NCI-H510A (cell line): Measurements from ENCODE around the gene MED12L.
"Not testable (repeated sequence)": the region's sequence is repeated elsewhere in the genome, so short reads cannot be mapped to it uniquely, and the experiment has no call there.

Experiments
- DNase-seq: peaks from one replicate; lab custom pipeline; 2025; lab: John Stamatoyannopoulos, UW

Gene MED12L, protein sequence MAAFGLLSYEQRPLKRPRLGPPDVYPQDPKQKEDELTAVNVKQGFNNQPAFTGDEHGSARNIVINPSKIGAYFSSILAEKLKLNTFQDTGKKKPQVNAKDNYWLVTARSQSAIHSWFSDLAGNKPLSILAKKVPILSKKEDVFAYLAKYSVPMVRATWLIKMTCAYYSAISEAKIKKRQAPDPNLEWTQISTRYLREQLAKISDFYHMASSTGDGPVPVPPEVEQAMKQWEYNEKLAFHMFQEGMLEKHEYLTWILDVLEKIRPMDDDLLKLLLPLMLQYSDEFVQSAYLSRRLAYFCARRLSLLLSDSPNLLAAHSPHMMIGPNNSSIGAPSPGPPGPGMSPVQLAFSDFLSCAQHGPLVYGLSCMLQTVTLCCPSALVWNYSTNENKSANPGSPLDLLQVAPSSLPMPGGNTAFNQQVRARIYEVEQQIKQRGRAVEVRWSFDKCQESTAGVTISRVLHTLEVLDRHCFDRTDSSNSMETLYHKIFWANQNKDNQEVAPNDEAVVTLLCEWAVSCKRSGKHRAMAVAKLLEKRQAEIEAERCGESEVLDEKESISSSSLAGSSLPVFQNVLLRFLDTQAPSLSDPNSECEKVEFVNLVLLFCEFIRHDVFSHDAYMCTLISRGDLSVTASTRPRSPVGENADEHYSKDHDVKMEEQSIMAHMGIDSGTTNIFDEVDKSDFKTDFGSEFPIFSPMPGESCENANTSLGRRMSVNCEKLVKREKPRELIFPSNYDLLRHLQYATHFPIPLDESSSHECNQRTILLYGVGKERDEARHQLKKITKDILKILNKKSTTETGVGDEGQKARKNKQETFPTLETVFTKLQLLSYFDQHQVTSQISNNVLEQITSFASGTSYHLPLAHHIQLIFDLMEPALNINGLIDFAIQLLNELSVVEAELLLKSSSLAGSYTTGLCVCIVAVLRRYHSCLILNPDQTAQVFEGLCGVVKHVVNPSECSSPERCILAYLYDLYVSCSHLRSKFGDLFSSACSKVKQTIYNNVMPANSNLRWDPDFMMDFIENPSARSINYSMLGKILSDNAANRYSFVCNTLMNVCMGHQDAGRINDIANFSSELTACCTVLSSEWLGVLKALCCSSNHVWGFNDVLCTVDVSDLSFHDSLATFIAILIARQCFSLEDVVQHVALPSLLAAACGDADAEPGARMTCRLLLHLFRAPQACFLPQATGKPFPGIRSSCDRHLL (N-terminal part only)

DNA sequence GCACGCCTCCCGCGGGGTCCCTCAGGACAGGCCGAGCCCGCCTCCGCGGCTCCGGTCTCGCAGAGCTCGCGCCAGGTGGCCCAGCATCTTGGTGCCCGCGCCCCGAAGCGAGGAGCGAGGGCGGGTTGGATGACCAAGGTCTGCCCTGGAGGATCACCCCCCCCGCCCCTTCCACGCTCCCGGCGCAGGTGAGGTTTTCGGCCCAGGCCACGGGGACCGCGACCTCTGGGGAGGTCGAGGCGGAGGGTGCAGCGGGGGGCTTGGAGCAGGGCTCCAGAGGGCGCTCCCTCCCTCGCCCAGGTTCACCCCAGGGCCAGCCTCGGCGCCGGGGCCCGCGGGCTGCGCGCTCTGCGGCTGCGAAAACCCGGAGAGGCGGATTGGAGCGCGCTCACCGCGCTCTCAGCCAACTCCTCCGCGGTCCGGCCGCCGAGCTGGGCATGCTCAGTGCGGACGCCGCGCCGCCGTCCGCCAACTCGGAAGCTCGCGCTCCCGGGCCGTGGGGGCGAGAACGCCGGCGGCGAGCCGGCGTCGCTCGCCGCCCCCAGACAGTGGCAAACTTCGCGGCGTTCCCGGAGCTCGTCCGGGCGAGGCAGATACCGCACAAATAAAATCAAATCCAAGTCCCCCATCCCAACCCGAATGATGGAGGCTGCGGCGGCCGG, at the start of gene MED12L:
TSS of gene MED12L (plus strand) at position 438 of the 662 bp plus-strand sequence. CDS start 1,263 bp downstream, outside the sequence.
- DNase-seq: peak; percentile 75

DNA sequence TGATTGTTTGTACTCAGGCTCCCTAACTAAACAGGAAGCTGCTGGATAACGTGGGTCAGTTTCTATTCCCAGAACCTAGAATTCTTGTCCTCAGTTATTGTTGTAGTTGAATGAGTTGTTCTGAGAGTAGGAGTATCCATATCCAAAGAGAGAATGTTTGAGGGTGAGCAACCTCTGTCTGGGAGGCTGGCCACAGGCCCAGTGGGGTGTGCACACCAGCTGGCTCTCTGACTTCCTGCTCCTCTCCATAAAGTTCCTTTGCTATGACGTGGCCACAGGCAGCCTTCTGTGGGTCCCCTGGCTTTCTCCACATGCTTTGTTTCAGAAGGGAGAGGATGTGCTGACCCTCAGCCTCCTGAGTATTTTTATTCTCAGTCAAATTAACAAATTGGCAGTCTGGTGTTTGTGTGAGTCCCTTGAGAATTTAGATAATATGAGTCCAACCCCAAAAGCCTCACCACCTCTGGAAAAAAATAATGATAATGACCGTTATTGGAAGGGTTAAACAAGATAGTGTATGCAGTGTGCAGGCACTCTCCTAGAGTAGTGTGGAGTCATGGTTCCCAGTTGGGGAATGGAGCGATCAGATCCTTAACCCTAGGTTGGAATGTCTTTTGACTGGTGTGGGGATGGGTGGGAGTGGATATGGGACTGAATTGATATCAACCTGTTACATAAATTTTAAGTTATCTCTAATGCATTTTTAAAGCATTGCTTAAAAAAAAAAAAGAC, 47.6 kb upstream of the MED12L start:
- DNase-seq: no peak

DNA sequence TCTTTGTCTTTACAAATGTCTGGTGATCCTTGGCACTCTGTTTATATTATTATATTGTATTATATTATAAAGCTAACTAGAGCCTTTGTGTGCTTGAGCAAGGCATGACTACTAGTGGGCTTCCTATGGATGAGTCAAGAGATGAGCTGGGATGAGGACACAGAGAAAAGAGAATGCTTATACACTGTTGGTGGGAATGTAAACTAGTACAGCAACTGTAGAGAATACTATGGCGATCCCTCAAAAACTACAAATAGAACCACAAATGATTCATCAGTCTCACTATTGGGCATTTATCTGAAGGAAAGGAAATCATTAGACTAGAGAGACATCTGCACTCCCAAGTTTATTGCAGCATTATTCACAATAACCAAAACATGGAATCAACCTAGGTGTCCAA, 40.8 kb upstream of the MED12L start:
- no peak for DNase-seq

DNA sequence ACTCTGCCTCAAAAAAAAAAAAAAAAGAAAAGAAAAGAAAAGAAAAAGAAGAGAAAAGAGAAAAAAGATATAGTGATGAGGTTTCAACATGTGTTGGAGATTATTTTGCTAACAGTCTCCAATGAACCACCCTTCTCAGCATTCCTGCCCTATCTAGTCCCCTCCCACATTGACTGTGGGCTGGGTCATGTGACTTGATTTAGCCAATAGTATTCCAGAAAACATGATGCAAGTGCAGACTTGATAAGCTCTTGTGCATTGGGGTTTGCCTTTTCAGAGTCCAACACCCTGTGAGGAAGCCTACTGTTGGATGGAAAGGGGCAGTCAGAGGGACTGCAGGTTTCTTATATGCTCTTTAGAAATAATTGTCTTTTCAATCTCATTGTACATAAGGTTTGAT, 37.8 kb upstream of the MED12L start:
- no peak for DNase-seq

DNA sequence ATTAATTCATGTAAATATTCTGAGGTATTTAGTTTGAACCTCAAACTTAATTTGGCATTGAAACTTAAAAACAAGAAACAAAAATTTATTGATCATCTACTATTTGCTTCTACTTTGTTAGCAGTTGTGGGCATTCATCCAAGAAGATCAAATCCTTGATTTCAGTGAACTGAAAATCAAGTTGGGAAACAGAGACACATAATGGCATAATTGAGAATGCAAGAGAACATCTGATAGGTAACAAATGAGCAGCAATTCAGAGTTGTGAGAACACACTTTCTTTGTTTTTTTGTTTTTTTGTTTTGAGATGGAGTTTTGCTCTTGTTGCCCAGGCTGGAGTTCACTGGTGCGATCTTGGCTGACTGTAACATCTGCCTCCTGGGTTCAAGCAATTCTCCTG, 33.9 kb upstream of the MED12L start:
- no peak for DNase-seq

DNA sequence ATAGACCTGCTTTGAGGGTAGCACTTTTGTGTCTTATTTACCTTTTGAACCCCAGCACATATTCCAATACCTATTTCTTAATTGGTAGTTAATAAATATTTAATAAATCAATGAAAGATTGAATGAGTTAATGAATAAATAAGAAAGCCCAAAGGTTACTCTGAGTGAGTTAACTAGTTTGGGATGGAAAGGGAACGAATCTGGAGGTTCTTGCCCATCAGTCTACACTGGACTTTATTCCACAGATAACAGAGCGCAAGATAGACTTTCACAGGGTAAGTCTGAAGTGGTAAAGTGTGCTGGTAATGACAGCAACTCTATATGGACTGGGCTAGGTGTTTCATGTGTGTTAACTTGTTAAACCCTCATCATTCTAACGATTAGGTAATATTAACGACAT, 33.1 kb upstream of the MED12L start:
- DNase-seq: no peak

DNA sequence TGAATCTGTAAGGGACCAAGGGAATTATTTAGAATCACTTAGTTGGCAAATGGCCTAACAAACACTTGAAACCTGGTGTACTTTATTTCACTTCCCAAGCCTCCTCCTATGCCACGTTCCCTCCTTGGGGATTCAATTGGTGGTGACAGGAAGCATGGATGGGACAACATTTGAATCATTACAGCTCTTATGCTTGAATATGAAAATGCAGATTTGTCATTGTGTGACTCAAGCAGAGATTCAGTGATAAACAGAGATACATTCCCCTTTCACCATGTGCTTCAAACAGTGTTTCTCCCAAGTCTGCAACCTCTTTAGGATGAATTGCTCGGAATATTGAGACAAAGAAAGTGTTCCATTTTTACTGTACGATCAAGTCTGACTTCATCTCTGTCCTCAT, 32.7 kb upstream of the MED12L start:
- no peak for DNase-seq

DNA sequence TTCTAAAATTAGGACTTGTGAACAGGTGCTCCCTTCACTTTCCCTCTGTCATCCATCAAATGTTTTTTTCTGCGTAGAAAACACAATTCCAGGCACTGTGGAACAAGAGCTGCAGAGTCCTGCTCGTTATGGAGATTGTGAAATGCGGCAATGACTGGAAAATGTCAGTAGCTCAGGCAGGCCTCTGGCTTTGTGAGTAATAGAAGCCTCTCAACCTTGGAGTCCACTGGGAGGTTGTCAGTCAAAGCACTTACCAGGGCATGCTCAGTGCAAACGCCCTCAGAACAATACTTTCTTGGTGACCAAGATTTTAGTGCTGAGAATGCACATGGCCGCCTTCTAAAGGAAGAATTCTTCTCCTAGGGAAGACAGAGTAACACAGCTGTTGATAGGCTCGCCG, 26.7 kb upstream of the MED12L start:
- no peak for DNase-seq

DNA sequence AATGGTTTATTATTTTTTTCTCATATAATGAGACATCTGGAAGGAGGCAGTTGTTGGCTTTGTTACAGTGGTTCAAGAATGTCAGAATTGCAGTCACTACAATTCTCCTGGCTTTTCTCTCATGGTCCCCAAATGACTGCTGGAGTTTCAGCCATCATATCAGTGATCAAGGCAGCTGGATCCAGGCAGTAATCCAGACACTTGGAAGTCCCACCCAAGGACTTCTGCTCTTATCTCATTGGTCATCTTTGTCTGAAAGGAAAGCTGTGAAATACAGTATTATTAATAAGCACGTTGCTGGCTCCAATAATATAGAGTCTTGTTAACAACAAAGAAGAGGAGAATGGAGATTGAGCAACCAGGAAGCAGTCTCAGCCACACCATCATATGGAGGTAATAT, 22.9 kb upstream of the MED12L start:
- no peak for DNase-seq

DNA sequence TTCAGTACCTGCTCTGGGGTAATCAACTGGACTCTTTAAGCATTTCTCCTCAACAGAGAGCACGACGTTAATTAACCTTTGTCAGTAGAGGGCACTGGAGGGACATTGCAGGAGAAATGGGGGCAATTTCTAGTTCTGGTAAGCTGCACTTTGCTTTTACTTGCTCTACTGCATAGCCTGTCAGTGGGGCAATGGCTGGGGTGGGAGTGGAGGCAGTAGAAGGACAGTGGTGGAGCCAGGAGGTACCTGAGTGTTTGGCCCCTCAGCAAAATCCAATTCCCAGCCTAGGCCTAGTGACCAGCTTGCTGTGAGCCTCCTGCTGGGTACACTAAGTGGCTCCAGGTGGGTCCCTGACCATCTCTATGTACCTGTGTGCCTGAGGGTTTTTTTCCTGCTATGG, 18.3 kb upstream of the MED12L start:
- no peak for DNase-seq

DNA sequence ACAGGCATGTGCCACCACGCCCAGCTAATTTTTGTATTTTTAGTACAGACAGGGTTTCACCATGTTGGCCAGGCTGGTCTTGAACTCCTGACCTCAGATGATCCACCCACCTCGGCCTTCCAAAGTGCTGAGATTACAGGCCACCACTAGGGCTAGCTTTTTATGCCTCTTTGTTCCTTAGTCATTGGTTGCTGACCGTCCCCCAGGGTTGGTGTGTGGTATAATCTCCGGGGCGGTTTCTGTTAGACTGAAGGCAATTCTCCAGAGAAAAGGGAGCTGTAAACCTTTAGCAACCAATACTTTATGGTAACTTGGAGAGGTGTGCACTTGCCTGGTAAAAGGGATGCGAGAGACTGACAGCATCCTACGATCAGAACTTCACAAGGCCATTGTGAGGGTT, 12.6 kb upstream of the MED12L start:
- DNase-seq: not testable (repeated sequence)

DNA sequence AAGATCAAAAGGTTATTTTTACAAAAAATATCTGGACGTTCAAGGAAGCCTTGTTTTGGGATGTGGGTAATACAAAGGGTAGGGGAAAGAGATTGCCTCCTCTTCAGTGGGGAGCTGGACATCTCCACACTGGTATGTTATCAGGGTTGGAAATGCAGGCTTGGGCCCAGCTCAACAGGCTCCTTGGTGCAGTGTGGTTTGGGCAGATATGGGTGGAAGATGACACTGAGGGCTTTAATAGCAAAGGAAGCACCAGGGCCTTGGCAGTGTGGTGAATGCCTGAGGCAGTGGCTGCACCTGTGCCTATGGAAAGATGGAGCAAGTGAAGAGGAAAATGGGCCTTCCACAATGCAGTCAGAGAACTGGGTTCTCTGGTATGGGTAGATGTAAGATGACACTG, 11.2 kb upstream of the MED12L start:
- no peak for DNase-seq

DNA sequence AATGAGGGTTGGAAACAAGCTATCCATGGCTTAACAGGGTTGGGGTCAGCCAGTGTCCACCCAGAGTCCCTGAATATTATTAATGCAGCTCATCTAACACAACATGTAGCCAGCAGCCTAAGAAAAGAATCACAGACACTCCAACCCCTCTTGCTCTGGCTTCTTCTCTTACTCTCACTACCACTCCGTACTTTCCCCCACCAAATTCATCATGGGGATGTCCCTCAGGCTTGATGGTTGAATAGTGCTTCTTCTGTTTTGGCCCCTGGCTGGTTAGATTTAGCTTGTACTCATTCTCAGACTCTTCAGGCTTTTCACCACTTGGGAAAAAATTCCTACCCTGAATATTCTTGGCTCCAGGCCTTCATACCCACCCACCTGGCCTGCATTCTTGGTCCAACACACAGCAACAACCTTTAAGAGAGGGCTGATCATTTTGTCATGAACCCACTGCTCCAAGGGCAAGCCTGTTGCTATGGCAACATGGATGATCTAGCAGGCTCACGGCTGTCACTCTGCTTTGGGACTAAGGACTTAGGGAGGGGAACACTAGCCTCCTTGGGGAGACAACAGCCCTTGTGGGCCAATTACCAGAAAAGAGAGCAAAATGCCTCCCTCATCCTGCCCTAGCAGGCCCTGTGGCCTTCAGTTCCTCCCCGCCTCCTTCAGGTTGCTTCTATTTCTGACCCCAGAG, 9.4 kb upstream of the MED12L start:
- DNase-seq: no peak

DNA sequence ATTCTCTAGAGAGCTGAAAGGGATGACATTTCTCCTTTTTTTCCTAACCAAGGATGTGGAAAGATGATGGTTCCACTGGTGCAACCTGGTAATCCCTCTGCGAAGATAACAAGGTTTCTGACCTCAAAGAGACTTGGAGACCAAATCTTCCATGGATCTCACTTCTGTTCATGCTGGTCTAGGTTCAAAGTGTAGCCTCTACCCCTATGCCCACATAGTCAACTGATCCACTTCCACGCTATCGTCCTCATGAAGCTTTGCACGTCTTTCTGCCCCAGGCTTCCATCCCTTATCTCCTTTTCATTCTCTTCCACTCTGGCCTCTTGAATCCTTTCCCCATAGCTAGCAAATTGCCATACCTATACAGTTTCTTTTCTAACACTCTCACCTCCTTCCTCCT, 8.8 kb upstream of the MED12L start:
- DNase-seq: no peak

DNA sequence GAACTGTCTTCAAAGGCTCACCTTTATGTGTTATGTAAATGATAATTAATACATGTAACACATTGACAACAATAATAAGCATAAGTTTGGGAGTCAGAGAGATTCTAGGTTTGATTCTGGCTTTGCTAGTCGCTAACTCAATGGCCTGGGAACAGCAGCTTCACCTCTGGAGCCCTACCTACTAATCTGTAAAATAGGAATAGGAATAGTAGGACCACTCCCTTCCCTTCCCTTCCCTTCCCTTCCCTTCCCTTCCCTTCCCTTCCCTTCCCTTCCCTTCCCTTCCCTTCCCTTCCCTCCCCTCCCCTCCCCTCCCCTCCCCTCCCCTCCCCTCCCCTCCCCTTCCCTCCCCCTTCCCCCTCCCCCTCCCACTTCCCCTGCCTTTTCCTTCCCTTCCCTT, 4.4 kb upstream of the MED12L start:
- DNase-seq: not testable (repeated sequence)

DNA sequence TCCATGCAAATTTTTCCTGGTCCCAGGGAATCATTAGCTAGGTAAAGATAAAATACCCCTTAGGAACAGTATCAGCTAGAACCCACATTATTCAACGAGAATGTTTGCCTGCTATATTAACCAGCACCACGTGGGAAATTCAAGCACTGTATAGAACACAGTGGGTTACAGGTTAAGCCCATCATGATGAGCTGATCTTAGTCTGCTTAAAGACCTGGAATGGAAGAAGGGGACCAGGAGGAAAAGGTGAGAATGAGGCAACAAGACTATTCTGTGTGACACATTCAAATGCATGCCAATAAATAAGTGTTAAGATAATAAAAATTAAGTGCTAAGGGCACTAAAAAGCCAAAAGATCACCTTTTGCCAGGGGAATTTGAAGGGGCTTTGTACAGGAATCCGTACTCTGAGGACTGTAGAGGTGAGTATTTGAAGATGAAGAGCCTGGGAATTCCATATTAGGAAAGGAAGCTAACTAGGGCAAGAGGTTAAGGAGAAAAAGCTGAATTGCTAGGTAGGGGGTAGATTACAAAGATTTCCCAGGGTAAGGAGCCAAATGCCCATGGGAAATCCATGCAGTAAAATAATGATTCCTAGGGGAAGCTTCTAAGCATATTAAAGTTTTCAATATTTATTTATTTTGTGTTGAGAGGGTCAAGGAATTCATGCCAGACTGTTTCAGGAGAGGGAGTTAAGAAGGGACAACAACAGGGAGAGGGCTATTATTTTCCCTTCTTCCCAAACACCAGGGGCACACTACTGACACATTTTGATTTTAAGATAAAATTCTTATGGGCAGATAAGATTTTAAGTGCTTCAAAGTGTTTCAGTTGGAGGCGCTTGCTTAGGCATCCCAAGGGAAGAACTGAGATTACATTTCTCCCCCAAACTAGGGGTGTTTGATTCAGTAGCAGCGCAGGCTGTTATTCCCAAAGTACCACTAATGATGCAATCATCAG, 2.3 kb upstream of the MED12L start:
- DNase-seq: no peak

DNA sequence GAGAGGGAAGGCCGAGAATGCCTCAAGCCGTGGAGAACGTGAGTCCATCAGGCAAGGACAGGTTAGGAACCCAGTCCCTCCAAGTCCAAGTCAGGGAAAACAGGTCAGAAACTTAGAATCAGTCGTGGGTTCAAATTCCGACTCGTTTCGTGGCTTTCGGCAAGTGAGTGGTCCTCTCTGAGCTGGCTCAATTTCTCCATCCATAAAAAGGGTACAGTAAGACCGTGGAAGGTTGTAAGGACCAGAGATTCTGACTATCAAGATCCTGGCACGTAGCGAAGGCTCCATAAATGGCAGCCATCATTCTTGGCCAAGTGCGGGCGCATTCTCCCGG, 604 bp upstream of the MED12L start:
- no peak for DNase-seq

DNA sequence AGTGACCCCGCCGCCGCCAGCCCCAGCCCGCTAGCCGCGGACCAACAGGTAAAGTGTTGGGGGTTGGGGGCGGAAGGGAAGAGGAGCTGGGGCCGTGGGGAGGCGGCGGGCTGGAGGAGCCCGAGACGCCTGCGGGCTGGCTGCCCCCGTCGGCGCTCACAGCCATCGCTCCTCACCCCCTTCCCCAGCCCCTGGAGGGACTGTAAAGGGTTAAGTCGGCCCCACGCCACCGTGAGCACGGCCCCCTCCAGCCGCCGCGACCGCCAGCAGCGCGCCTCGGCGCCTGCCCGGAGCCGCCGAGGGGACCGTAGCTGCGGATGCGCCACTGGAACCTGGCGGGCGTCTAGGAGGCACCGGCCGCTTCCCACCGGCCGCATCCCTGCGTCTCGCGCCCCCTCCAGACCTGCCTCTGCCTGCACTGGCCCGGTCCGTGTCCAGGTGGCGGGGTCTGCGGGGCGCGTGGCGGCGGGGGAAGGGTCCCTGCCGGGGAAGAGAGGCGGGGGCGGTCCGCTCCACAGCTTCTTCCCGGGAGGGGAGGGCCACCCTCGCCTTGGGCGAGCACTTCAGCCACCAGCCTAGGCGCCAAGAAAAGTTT, 522 bp downstream of the MED12L start:
- no peak for DNase-seq
